Erythroblast (primary cell): ENCODE data around the gene HEATR5A.

Source experiments
- GATA1 ChIP-seq: IDR thresholded peaks from 2 replicates; pipeline ENCODE4 v1.6.1; 2011; ENCODE audit warnings: low read depth, mild to moderate bottlenecking, control low read depth, low read length, moderate library complexity
- POLR2A ChIP-seq: IDR thresholded peaks from 2 replicates; pipeline ENCODE4 v1.6.1; 2011; ENCODE audit warnings: mild to moderate bottlenecking, low read length

- TF ChIP-seq POLR2A, result no peak
- no peak for TF ChIP-seq GATA1
These were observed 24.7 kb downstream of the HEATR5A start for GRCh38 chr14:31395572-31396205.
